Upper lobe of right lung (tissue), 1 donor: ENCODE measurements around the gene BCOR. TPM values are rescaled to one million over a fixed set of nuclear protein-coding genes. Genes with fewer than 3 reads are reported as not detected.

ENCODE experiments used
- ATAC-seq: fragments of 200-7000 bp; cut with Tn5 transposase; one replicate; pipeline ENCODE4 v1.9.1; 2020; ENCODE audit warnings: mild to moderate bottlenecking, moderate library complexity
- DNase-seq: peaks from one replicate; pipeline ENCODE4 v3.0.0-alpha.2; 2020
- H3K27ac ChIP-seq: fragments of 200-600 bp; one replicate; pipeline ENCODE4 v1.8.0; 2022
- H3K27me3 ChIP-seq: fragments of 200-600 bp; one replicate; pipeline ENCODE4 v1.8.0; 2022; ENCODE audit warnings: mild to moderate bottlenecking
- H3K36me3 ChIP-seq: fragments of 200-600 bp; one replicate; pipeline ENCODE4 v1.8.0; 2022
- H3K4me1 ChIP-seq: fragments of 200-600 bp; one replicate; pipeline ENCODE4 v1.8.0; 2022
- H3K4me3 ChIP-seq: fragments of 200-600 bp; one replicate; pipeline ENCODE4 v1.8.0; 2022; ENCODE audit warnings: mild to moderate bottlenecking
- H3K9me3 ChIP-seq: fragments of 200-600 bp; one replicate; pipeline ENCODE4 v1.8.0; 2022
- CTCF ChIP-seq: fragments of 200-600 bp; IDR thresholded peaks from one replicate; pipeline ENCODE4 v1.8.0; 2022; ENCODE audit warnings: antibody characterized with exemption
- intact Hi-C: fragments of 100-400 bp; cut with DNase I; formaldehyde crosslinking; loops from one replicate; pipeline ENCODE4 v1.11.0; 2022
- total RNA-seq: library from RNA; stranded (reverse); fragmentation: NEBNext Ultra II Directional; extraction: Animal tissue kit (Norgen Biotek cat#: 25700); gene quantifications from one replicate; pipeline ENCODE4 v1.2.1, GENCODE V29; 2021
- donor health status: DM: no; HTN: yes; CAD: no; lungs with severe emphysema.

The BCOR gene
- total RNA-seq, 1 donor from 2014 or later = 26.1 TPM

GRCh38 chrX:40040686-40041461, 56.9 kb downstream of the BCOR start:
- intact Hi-C loops = no loop called here

GRCh38 chrX:40039887-40040286, 57.9 kb downstream of the BCOR start:
- Histone ChIP-seq H3K4me3 (no peak overlapping the region), H3K4me1 (no peaks in the 10 kb centered on the region), H3K9me3 (no peaks in the 10 kb centered on the region), H3K27me3 (no peaks in the 10 kb centered on the region), H3K36me3 (no peaks in the 10 kb centered on the region), H3K27ac (no peak overlapping the region)
- TF ChIP-seq CTCF = no peak
- ATAC-seq = no peak
- DNase-seq = no peak
- intact Hi-C loops = no loop called here

More at GRCh38 chrX:40040686-40041461, 56.9 kb downstream of the BCOR start:
- no peaks in the 10 kb centered on the region for H3K4me1 ChIP-seq
- ATAC-seq (no peak), DNase-seq (no peak)
- H3K9me3 ChIP-seq = no peaks in the 10 kb centered on the region
- H3K36me3 ChIP-seq = no peaks in the 10 kb centered on the region
- no peak for TF ChIP-seq CTCF
- H3K27me3 ChIP-seq = no peaks in the 10 kb centered on the region
- H3K4me3 ChIP-seq = no peak overlapping the region
- no peak overlapping the region for H3K27ac ChIP-seq

GRCh38 chrX:40037367-40037766, 60.4 kb downstream of the BCOR start:
- intact Hi-C loops = no loop called here
- DNase-seq = no peak
- no peaks in the 10 kb centered on the region for H3K9me3 ChIP-seq
- H3K4me1 ChIP-seq = no peaks in the 10 kb centered on the region
- no peaks in the 10 kb centered on the region for H3K36me3 ChIP-seq
- TF ChIP-seq CTCF = no peak
- H3K27me3 ChIP-seq = no peaks in the 10 kb centered on the region
- H3K27ac ChIP-seq = no peak overlapping the region
- no peak for ATAC-seq
- no peak overlapping the region for H3K4me3 ChIP-seq

- Histone ChIP-seq H3K4me1 (no peaks in the 10 kb centered on the region), H3K27me3 (no peaks in the 10 kb centered on the region), H3K9me3 (no peaks in the 10 kb centered on the region), H3K27ac (no peak overlapping the region), H3K36me3 (no peaks in the 10 kb centered on the region), H3K4me3 (no peak overlapping the region)
- intact Hi-C loops = no loop called here
- DNase-seq = no peak
- no peak for TF ChIP-seq CTCF
- no peak for ATAC-seq
Measured at GRCh38 chrX:40035726-40036125, 62.0 kb downstream of the BCOR start.

- intact Hi-C loops = no loop called here
- H3K27ac ChIP-seq = no peak overlapping the region
- no peaks in the 10 kb centered on the region for H3K36me3 ChIP-seq
- no peaks in the 10 kb centered on the region for H3K27me3 ChIP-seq
- H3K4me1 ChIP-seq = no peaks in the 10 kb centered on the region
- ATAC-seq = no peak
- no peaks in the 10 kb centered on the region for H3K9me3 ChIP-seq
- DNase-seq = no peak
- H3K4me3 ChIP-seq = no peak overlapping the region
- TF ChIP-seq CTCF = no peak
Measured at GRCh38 chrX:40031911-40032310, 65.8 kb downstream of the BCOR start.
